K562 (cell line): ENCODE measurements around the gene ZNF865. TPM values are rescaled to one million over a fixed set of nuclear protein-coding genes. Genes with fewer than 3 reads are reported as not detected.

Experiments used
- BACH1 ChIP-seq: fragments of 200-800 bp; sonication (Bioruptor generic); IDR thresholded peaks from 2 replicates; pipeline ENCODE4 v1.6.1; 2016; ENCODE audit warnings: missing genetic modification characterization, missing compliant biosample characterization
- BRD4 ChIP-seq: fragments of 200-600 bp; sonication (generic); IDR thresholded peaks from 2 replicates; pipeline ENCODE4 v1.6.1; 2017; ENCODE audit warnings: inconsistent platforms
- CREB3L1 ChIP-seq: fragments of 450-650 bp; IDR thresholded peaks from 2 replicates; pipeline ENCODE4 v1.6.1; 2014; ENCODE audit warnings: low read depth, mild to moderate bottlenecking, moderate library complexity, borderline replicate concordance
- E2F3 ChIP-seq: fragments of 250-450 bp; sonication (Bioruptor Pico); IDR thresholded peaks from 2 replicates; pipeline ENCODE4 v1.4.0; 2020; ENCODE audit warnings: mild to moderate bottlenecking
- EP400 ChIP-seq: fragments of 450-650 bp; IDR thresholded peaks from 2 replicates; pipeline ENCODE4 v1.6.1; 2017; ENCODE audit warnings: antibody characterized with exemption, mild to moderate bottlenecking, moderate library complexity
- FOS ChIP-seq: IDR thresholded peaks from 3 replicates; pipeline ENCODE4 v1.6.1; 2011; ENCODE audit not compliant: insufficient read length; ENCODE audit errors: extremely low read depth
- HNRNPLL ChIP-seq: fragments of 200-400 bp; formaldehyde crosslinking; IDR thresholded peaks from 2 replicates; pipeline ENCODE4 v1.6.1; 2017; ENCODE audit warnings: low read length, low read depth, mild to moderate bottlenecking; ENCODE audit not compliant: poor library complexity, severe bottlenecking
- HOXB6 ChIP-seq: fragments of 250-450 bp; sonication (Bioruptor Pico); IDR thresholded peaks from 2 replicates; pipeline ENCODE4 v1.5.1; 2022; ENCODE audit warnings: mild to moderate bottlenecking, borderline replicate concordance
- MYNN ChIP-seq, 2 experiments: sonication (generic); formaldehyde crosslinking in 1 of 2; IDR thresholded peaks; 2 replicates each; pipeline versions ENCODE4 v1.5.0 to v1.6.1; 2016 to 2020; ENCODE audit warnings: antibody characterized with exemption in 1 of 2, missing genetic modification reagents in 1 of 2
- NR2F6 ChIP-seq: fragments of 450-650 bp; formaldehyde crosslinking; IDR thresholded peaks from 2 replicates; pipeline ENCODE4 v1.4.0; 2020; ENCODE audit warnings: mild to moderate bottlenecking
- NUFIP1 ChIP-seq: fragments of 450-650 bp; IDR thresholded peaks from 2 replicates; pipeline ENCODE4 v1.6.1; 2018; ENCODE audit not compliant: partially characterized antibody
- PATZ1 ChIP-seq: fragments of 250-450 bp; sonication (Bioruptor Pico); IDR thresholded peaks from 2 replicates; pipeline ENCODE4 v1.5.0; 2020; ENCODE audit warnings: mild to moderate bottlenecking, borderline replicate concordance
- PML ChIP-seq: IDR thresholded peaks from 2 replicates; pipeline ENCODE4 v1.6.1; 2012; ENCODE audit warnings: low read length, inconsistent platforms
- PTTG1 ChIP-seq: fragments of 450-650 bp; IDR thresholded peaks from 2 replicates; pipeline ENCODE4 v1.6.1; 2016; ENCODE audit warnings: low read depth, mild to moderate bottlenecking, missing genetic modification characterization, missing compliant biosample characterization
- TCF3 ChIP-seq: sonication (generic); formaldehyde crosslinking; IDR thresholded peaks from 2 replicates; pipeline ENCODE4 v1.4.0; 2020; ENCODE audit warnings: mild to moderate bottlenecking, missing genetic modification reagents
- ZMIZ1 ChIP-seq, 2 experiments: fragments of 150-350 bp in 1 of 2; IDR thresholded peaks; 2 replicates each; pipeline ENCODE4 v1.6.1; 2012 to 2016; ENCODE audit warnings: low read depth in 2 of 2, low read length in 2 of 2, mild to moderate bottlenecking in 1 of 2, moderate library complexity in 1 of 2
- ZNF398 ChIP-seq: fragments of 250-450 bp; sonication (Bioruptor Pico); IDR thresholded peaks from 2 replicates; pipeline ENCODE4 v1.8.0; 2021; ENCODE audit warnings: moderate library complexity, mild to moderate bottlenecking, inconsistent platforms
- polyA plus RNA-seq, 8 experiments: library from polyadenylated mRNA; depleted of rRNA in 4 of 8; stranded (reverse) in 5 of 8; unstranded in 3 of 8; fragments of >200 nt; fragmentation: Nextera tagmentation in 2 of 8; fragmentation: Illumina TruSeq in 1 of 8; extraction: Ambion mirVana in 2 of 8; extraction: Trizol in 1 of 8; gene quantifications; 2 replicates each; pipeline versions ENCODE4 v1.2.1 to v1.2.3, GENCODE V29; 2011 to 2014; ENCODE audit warnings: inconsistent platforms in 1 of 8, missing spikeins in 1 of 8
- total RNA-seq, 7 experiments: library from RNA; depleted of rRNA in 6 of 7; stranded (reverse); fragments of >200 nt in 6 of 7; fragmentation: Illumina TruSeq in 2 of 7; extraction: Trizol in 2 of 7; gene quantifications; 2 replicates each; pipeline versions ENCODE4 v1.2.1 to v1.2.3, GENCODE V29; 2011 to 2021; ENCODE audit warnings: low replicate concordance in 1 of 7

ZNF865 gene
- total and polyA plus RNA-seq, 9 of the 15 experiments (the other 6 are each of a cell fraction or from before 2014, with no cell fraction given): 0.40 to 18.8 (median 1.6) TPM; not detected in 2

GRCh38 chr19:55647732-55648584 is 42.5 kb downstream of the ZNF865 start, which contains the start of gene CCDC106 (continued):
- TF ChIP-seq NUFIP1 (no peak), MYNN (IDR thresholded peaks at IDR 0.05) (no peak), MYNN (CRISPR knock-in tag; IDR thresholded peaks at IDR 0.05) (no peak), NR2F6 (CRISPR knock-in tag) (no peak), E2F3 (CRISPR knock-in tag) (no peak), PATZ1 (CRISPR knock-in tag) (no peak), BRD4 (no peak), EP400 (peak; percentile 69), TCF3 (CRISPR knock-in tag) (no peak), HOXB6 (CRISPR knock-in tag) (no peak), ZNF398 (no peak), FOS (no peak), CREB3L1 (no peak), ZMIZ1 (IDR thresholded peaks at IDR 0.05; ENCODE audit: low read depth in 2 of 2, low read length in 2 of 2) (no peak), PTTG1 (no peak), HNRNPLL (no peak), PML (no peak), BACH1 (tag) (no peak)
